Activated CD8-positive, alpha-beta T cell treated with anti-CD3 and anti-CD28 coated beads, Interleukin-2, amount 10 ng/mL, durations not matched to agents 7 days and 5 days (primary cell): ENCODE results near the gene SPEN. TPM values are rescaled to one million over a fixed set of nuclear protein-coding genes. Genes with fewer than 3 reads are reported as not detected.

Source experiments
- ATAC-seq: fragments of 150-1000 bp; cut with Tn5 transposase; one replicate; pipeline ENCODE4 v1.10.0; 2021; ENCODE audit warnings: moderate library complexity
- CTCF ChIA-PET: fragments of 350-600 bp; sonication (Branson Sonifier 250); formaldehyde crosslinking; loops from one replicate; lab custom pipeline; 2021; ENCODE audit warnings: antibody characterized with exemption; lab: Charles Lee
- POLR2A ChIA-PET: fragments of 350-600 bp; sonication (Branson Sonifier 250); formaldehyde crosslinking; loops from one replicate; lab custom pipeline; 2021; ENCODE audit warnings: antibody characterized with exemption; lab: Charles Lee
- DNase-seq: peaks from one replicate; pipeline ENCODE4 v3.0.0-alpha.2; 2020
- H3K27ac Mint-ChIP-seq: one replicate; pipeline ENCODE4 v1.8.0; 2021; ENCODE audit warnings: mild to moderate bottlenecking, mixed read lengths
- H3K27me3 Mint-ChIP-seq: one replicate; pipeline ENCODE4 v1.8.0; 2021; ENCODE audit warnings: low read depth, mixed read lengths
- H3K36me3 Mint-ChIP-seq: one replicate; pipeline ENCODE4 v1.8.0; 2021; ENCODE audit warnings: low read depth, mixed read lengths
- H3K4me1 Mint-ChIP-seq: one replicate; pipeline ENCODE4 v1.8.0; 2021; ENCODE audit warnings: low read depth, mixed read lengths
- H3K4me3 Mint-ChIP-seq: one replicate; pipeline ENCODE4 v1.8.0; 2021; ENCODE audit warnings: mild to moderate bottlenecking, mixed read lengths
- H3K9me3 Mint-ChIP-seq: one replicate; pipeline ENCODE4 v1.8.0; 2022; ENCODE audit warnings: mixed read lengths; ENCODE audit not compliant: insufficient read depth
- total RNA-seq, 2 experiments: library from RNA; stranded (reverse); gene quantifications; one replicate each; pipeline ENCODE4 v1.2.3, GENCODE V29; 2021

The SPEN gene
- total RNA-seq, 2 experiments from 2014 or later, result 65.0 to 66.3 TPM

DNA sequence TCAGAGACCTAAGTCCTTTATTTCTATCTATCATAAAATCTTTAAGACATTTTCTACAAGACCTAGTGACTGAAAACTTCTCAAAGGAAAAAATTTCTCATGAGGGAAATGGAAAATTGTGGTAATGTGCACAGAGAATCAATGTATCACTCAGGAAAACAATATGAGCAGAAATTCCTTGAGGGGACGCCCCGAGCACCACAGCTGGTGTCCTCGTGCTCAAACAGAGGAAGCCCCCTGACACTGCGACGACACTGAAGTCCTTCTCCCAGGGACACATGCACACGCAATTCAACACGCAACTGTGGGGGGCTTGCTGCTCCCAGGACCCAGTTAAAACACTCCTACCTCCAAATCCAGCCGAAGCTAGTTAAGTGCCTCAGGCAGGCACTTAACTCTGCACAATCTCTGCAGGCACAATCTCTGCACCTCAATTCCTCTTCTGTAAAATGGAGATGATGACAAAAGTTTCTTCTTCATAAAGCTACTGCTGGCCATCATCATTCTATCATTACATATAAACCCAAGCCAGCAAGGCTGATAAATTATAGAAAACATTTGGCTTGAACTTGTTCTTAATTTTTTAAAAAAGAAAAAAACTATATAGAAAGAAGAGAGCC is 112.4 kb downstream of the SPEN start:
- peaks cover 55% of the 10 kb centered on the region for H3K4me1 Mint-ChIP-seq
- H3K27me3 Mint-ChIP-seq, result no peaks in the 10 kb centered on the region
- ATAC-seq (no peak), DNase-seq (no peak)
- H3K36me3 Mint-ChIP-seq, result peaks cover 7% of the 10 kb centered on the region
- no peak overlapping the region for H3K4me3 Mint-ChIP-seq
- ChIA-PET POLR2A (interaction anchor here (2.2 kb wide), 1 partner anchor 9 kb away, joined by 12 read pairs; no protein-coding TSS in a partner anchor), CTCF (interaction anchor here (1.1 to 1.4 kb wide), 3 partner anchors 10 to 144 kb away, joined by 4 to 7 read pairs (median 7); partner anchors contain the start of gene ZBTB17)
- H3K27ac Mint-ChIP-seq, result no peak overlapping the region
- H3K9me3 Mint-ChIP-seq, result no peaks in the 10 kb centered on the region

GRCh38 chr1:15960808-15961207 is 113.3 kb downstream of the SPEN start:
- peaks cover 56% of the 10 kb centered on the region for H3K4me1 Mint-ChIP-seq
- no peaks in the 10 kb centered on the region for H3K27me3 Mint-ChIP-seq
- ChIA-PET CTCF (interaction anchor here (0.6 to 0.9 kb wide), 2 partner anchors 9 to 467 kb away, joined by 4 read pairs; no protein-coding TSS in a partner anchor), POLR2A (interaction anchor here (0.6 to 2.2 kb wide), 2 partner anchors 10 to 145 kb away, joined by 3 to 12 read pairs; no protein-coding TSS in a partner anchor)
- H3K36me3 Mint-ChIP-seq, result peaks cover 9% of the 10 kb centered on the region
- H3K4me3 Mint-ChIP-seq, result no peak overlapping the region
- no peaks in the 10 kb centered on the region for H3K9me3 Mint-ChIP-seq
- no peak overlapping the region for H3K27ac Mint-ChIP-seq
- DNase-seq, result no peak
- no peak for ATAC-seq

GRCh38 chr1:15961492-15961891 is 114.0 kb downstream of the SPEN start:
- ChIA-PET POLR2A (interaction anchor here (0.6 to 1.1 kb wide), 2 partner anchors 114 to 146 kb away, joined by 3 to 5 read pairs; partner anchors contain the start of gene SPEN), CTCF (interaction anchor here (0.6 to 0.9 kb wide), 3 partner anchors 10 to 467 kb away, joined by 3 to 4 read pairs (median 4); no protein-coding TSS in a partner anchor)
- H3K27ac Mint-ChIP-seq, result no peak overlapping the region
- DNase-seq, result no peak
- peaks cover 56% of the 10 kb centered on the region for H3K4me1 Mint-ChIP-seq
- ATAC-seq, result no peak
- no peak overlapping the region for H3K4me3 Mint-ChIP-seq
- no peaks in the 10 kb centered on the region for H3K9me3 Mint-ChIP-seq
- peaks cover 11% of the 10 kb centered on the region for H3K36me3 Mint-ChIP-seq
- H3K27me3 Mint-ChIP-seq, result no peaks in the 10 kb centered on the region

GRCh38 chr1:15962176-15962575 is 114.7 kb downstream of the SPEN start:
- no peak overlapping the region for H3K27ac Mint-ChIP-seq
- peaks cover 59% of the 10 kb centered on the region for H3K4me1 Mint-ChIP-seq
- POLR2A ChIA-PET, result interaction anchor here (1.1 kb wide), 1 partner anchor 115 kb away, joined by 5 read pairs; the partner anchor contains the start of gene SPEN
- CTCF ChIA-PET, result no interaction called here
- peaks cover 12% of the 10 kb centered on the region for H3K36me3 Mint-ChIP-seq
- H3K9me3 Mint-ChIP-seq, result no peaks in the 10 kb centered on the region
- no peak overlapping the region for H3K4me3 Mint-ChIP-seq
- no peak for DNase-seq
- no peaks in the 10 kb centered on the region for H3K27me3 Mint-ChIP-seq
- no peak for ATAC-seq

DNA sequence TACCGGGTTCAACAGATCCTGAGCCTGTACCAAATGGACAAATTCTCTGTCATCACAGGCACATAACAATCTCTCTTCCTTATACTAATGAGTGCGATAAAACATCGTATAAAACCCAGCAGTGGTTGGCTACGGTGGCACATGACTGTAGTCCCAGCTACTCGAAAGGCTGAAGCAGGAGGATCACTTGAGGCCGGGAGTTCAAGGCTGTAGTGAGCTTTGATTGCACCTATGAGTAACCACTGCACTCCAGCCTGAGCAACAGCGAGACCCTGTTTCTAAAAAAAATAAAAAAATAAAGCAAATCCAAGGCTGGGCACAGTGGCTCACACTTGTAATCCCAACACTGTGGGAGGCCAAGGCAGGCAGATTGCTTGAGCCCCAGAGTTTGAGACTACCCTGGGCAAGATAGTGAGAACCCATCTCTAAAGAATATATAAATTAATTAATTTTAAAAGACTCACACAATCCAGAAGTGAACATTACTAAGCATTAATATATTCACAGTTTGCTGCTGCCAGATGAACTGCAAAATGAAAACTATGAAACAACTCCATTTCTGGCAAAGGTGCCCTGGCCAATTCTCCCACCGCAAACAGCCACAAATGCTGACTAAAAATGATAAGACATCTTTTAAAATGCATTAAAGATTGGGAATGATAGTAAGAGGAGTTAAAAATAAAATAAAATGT is 115.3 kb downstream of the SPEN start:
- H3K27ac Mint-ChIP-seq, result peak overlapping the region; percentile 12

GRCh38 chr1:15963363-15963967 is 116.0 kb downstream of the SPEN start:
- Mint-ChIP-seq H3K36me3 (peaks cover 24% of the 10 kb centered on the region), H3K9me3 (no peaks in the 10 kb centered on the region), H3K4me3 (no peak overlapping the region), H3K4me1 (peaks cover 64% of the 10 kb centered on the region), H3K27ac (peak overlapping the region; percentile 12), H3K27me3 (no peaks in the 10 kb centered on the region)
- ChIA-PET POLR2A (interaction anchor here (0.5 to 1.2 kb wide), 3 partner anchors 17 to 116 kb away, joined by 3 to 9 read pairs (median 4); partner anchors contain the start of gene SPEN), CTCF (interaction anchor here (0.8 kb wide), 1 partner anchor 8 kb away, joined by 3 read pairs; no protein-coding TSS in a partner anchor)
- DNase-seq (no peak), ATAC-seq (no peak)

More for the DNA sequence above, 115.3 kb downstream of the SPEN start:
- H3K4me1 Mint-ChIP-seq, result peaks cover 59% of the 10 kb centered on the region
- ATAC-seq (no peak), DNase-seq (no peak)
- H3K27me3 Mint-ChIP-seq, result no peaks in the 10 kb centered on the region
- peaks cover 18% of the 10 kb centered on the region for H3K36me3 Mint-ChIP-seq
- ChIA-PET POLR2A (interaction anchor here (1.1 kb wide), 1 partner anchor 115 kb away, joined by 5 read pairs; the partner anchor contains the start of gene SPEN), CTCF (no interaction called here)
- H3K9me3 Mint-ChIP-seq, result no peaks in the 10 kb centered on the region
- no peak overlapping the region for H3K4me3 Mint-ChIP-seq

- Mint-ChIP-seq H3K9me3 (no peaks in the 10 kb centered on the region), H3K27ac (peak overlapping the region; percentile 47), H3K4me3 (peak overlapping the region; percentile 23), H3K4me1 (peaks cover 62% of the 10 kb centered on the region), H3K36me3 (peaks cover 29% of the 10 kb centered on the region), H3K27me3 (no peaks in the 10 kb centered on the region)
- ChIA-PET CTCF (interaction anchor here (0.7 to 0.8 kb wide), 3 partner anchors 8 to 149 kb away, joined by 3 read pairs; no protein-coding TSS in a partner anchor), POLR2A (interaction anchor here (0.9 to 1.2 kb wide), 3 partner anchors 11 to 117 kb away, joined by 3 to 9 read pairs (median 7); partner anchors contain the start of genes SPEN and ZBTB17)
- DNase-seq, result no peak
- ATAC-seq, result no peak
Measured at GRCh38 chr1:15963968-15964648, 116.6 kb downstream of the SPEN start.

DNA sequence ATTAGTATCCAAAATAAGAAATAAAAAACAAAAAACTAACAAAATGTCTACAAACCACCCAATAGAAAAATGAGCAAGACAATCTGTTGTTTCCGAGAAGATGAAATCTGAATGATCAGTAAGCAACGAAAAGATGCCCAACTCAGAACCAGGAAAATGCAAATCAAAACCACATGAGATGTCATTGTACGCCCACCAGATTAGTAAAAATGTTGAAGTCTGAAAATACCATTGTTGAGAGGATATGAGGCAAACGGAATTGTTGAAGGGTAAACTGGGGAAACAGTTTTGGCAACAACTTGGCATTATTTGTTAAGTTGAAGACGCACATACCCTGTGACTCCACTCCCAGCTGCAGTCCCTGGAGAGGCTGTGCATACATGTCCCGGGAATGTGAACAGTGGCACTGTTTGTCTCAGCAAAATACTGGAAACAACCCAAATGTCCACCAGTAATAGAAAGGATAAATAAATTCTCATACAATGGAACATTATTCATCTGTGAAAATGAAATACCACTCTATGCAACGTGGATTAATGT is 117.8 kb downstream of the SPEN start:
- peaks cover 39% of the 10 kb centered on the region for H3K36me3 Mint-ChIP-seq

GRCh38 chr1:15966081-15966955 is 118.8 kb downstream of the SPEN start:
- H3K27ac Mint-ChIP-seq, result peak overlapping the region; percentile 90
- H3K27me3 Mint-ChIP-seq, result no peaks in the 10 kb centered on the region
- H3K4me3 Mint-ChIP-seq, result peak overlapping the region; percentile 67
- peak; percentile 71 for DNase-seq
- peaks cover 43% of the 10 kb centered on the region for H3K36me3 Mint-ChIP-seq
- ATAC-seq, result peak; percentile 82
- CTCF ChIA-PET, result interaction anchor here (0.7 to 1.1 kb wide), 3 partner anchors 9 to 175 kb away, joined by 3 to 4 read pairs (median 3); no protein-coding TSS in a partner anchor
- POLR2A ChIA-PET, result interaction anchor here (0.6 to 2.2 kb wide), 6 partner anchors 9 to 348 kb away, joined by 3 to 24 read pairs (median 4); partner anchors contain the start of genes SPEN and ZBTB17
- peaks cover 62% of the 10 kb centered on the region for H3K4me1 Mint-ChIP-seq
- no peaks in the 10 kb centered on the region for H3K9me3 Mint-ChIP-seq

More for the DNA sequence above, 117.8 kb downstream of the SPEN start:
- peak overlapping the region; percentile 90 for H3K27ac Mint-ChIP-seq
- CTCF ChIA-PET, result interaction anchor here (1.1 kb wide), 1 partner anchor 8 kb away, joined by 4 read pairs; no protein-coding TSS in a partner anchor
- ATAC-seq (no peak), DNase-seq (no peak)
- no peaks in the 10 kb centered on the region for H3K27me3 Mint-ChIP-seq
- peak overlapping the region; percentile 67 for H3K4me3 Mint-ChIP-seq
- H3K4me1 Mint-ChIP-seq, result peaks cover 62% of the 10 kb centered on the region
- POLR2A ChIA-PET, result interaction anchor here (0.6 to 2.2 kb wide), 5 partner anchors 10 to 347 kb away, joined by 3 to 24 read pairs (median 4); partner anchors contain the start of genes SPEN and ZBTB17
- no peaks in the 10 kb centered on the region for H3K9me3 Mint-ChIP-seq

DNA sequence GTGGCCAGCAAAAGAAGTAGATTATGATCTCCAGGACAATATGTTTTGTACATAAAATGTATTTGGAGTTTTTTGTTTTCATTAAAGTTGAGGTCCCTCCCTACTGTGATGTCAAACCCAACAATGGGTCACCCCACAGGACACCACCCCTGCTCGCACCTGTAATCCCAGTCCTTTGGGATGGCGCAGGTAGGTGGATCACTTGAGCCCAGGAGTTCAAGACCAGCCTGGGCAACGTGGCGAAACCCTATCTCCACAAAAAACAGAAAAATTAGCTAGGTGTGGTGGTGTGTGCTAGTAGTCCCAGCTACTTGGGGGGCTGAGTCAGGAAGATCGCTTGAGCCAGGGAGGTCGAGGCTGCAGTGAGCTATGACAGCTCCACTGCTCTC is 119.4 kb downstream of the SPEN start:
- H3K4me1 Mint-ChIP-seq, result peaks cover 63% of the 10 kb centered on the region
- no peaks in the 10 kb centered on the region for H3K9me3 Mint-ChIP-seq
- H3K27me3 Mint-ChIP-seq, result no peaks in the 10 kb centered on the region
- CTCF ChIA-PET, result no interaction called here
- peak overlapping the region; percentile 60 for H3K27ac Mint-ChIP-seq
- peaks cover 45% of the 10 kb centered on the region for H3K36me3 Mint-ChIP-seq
- no peak for DNase-seq
- H3K4me3 Mint-ChIP-seq, result peak overlapping the region; percentile 9
- ATAC-seq, result no peak
- POLR2A ChIA-PET, result interaction anchor here (2.2 kb wide), 1 partner anchor 9 kb away, joined by 24 read pairs; the partner anchor contains the start of gene ZBTB17
